ENCODE measurements around the gene FH. TPM values are rescaled to one million over a fixed set of nuclear protein-coding genes. Genes with fewer than 3 reads are reported as not detected.

Gene FH
- total RNA-seq, 3 donors from 2014 or later (not counting 1 experiment from before 2014, with no cell fraction given), result 16.6 to 18.3 (median 16.7) TPM

DNA sequence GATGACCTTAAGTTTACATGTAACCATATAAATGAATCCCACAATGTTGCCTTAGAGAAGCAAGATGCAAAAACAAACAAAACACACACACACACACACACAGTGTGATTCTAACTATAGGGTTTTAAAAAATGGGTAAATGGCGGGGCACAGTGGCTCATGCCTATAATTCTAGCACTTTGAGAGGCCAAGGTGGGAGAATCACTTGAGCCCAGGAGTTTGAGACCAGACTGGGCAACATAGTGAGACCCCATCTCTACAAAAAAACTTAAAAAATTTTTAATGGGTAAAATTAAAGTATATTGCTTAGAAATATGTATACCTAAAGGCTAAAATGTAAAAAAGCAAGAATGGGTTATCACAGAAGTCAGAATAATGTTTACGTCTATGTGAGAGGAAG lies 28.5 kb upstream of the FH start:
- intact Hi-C loops (cut with micrococcal nuclease), result no loop called here
- Histone ChIP-seq H3K4me1 (ENCODE audit: control insufficient read depth, insufficient read depth, low read length) (peaks cover 8% of the 10 kb centered on the region), H3K27me3 (ENCODE audit: control insufficient read depth, insufficient read depth, low read length) (no peaks in the 10 kb centered on the region), H3K4me3 (ENCODE audit: low read length) (no peak overlapping the region), H3K9me3 (ENCODE audit: control insufficient read depth, insufficient read depth, low read length) (no peaks in the 10 kb centered on the region), H3K27ac (ENCODE audit: low read length) (no peak overlapping the region), H3K36me3 (ENCODE audit: control insufficient read depth, insufficient read depth, low read length) (no peaks in the 10 kb centered on the region)
- ATAC-seq, result no peak
- H3K9me3 Mint-ChIP-seq, result no peaks in the 10 kb centered on the region
- H3K4me3 Mint-ChIP-seq, result no peak overlapping the region
- 92% methylated on average over 1 of the region's 2 CpGs for WGBS (ENCODE audit: insufficient coverage)
- H3K27ac Mint-ChIP-seq, result no peak overlapping the region
- peaks cover 20% of the 10 kb centered on the region in 2 donors for H3K4me1 Mint-ChIP-seq
- H3K36me3 Mint-ChIP-seq, result no peaks in the 10 kb centered on the region
- no peak for DNase-seq
- TF ChIP-seq, protein P1, sequence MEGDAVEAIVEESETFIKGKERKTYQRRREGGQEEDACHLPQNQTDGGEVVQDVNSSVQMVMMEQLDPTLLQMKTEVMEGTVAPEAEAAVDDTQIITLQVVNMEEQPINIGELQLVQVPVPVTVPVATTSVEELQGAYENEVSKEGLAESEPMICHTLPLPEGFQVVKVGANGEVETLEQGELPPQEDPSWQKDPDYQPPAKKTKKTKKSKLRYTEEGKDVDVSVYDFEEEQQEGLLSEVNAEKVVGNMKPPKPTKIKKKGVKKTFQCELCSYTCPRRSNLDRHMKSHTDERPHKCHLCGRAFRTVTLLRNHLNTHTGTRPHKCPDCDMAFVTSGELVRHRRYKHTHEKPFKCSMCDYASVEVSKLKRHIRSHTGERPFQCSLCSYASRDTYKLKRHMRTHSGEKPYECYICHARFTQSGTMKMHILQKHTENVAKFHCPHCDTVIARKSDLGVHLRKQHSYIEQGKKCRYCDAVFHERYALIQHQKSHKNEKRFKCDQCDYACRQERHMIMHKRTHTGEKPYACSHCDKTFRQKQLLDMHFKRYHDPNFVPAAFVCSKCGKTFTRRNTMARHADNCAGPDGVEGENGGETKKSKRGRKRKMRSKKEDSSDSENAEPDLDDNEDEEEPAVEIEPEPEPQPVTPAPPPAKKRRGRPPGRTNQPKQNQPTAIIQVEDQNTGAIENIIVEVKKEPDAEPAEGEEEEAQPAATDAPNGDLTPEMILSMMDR (IDR thresholded peaks at IDR 0.05), result no peak
- peaks cover 9 to 20% of the 10 kb centered on the region in 2 donors for H3K27me3 Mint-ChIP-seq (ENCODE audit: low read depth in 2 of 2)

DNA sequence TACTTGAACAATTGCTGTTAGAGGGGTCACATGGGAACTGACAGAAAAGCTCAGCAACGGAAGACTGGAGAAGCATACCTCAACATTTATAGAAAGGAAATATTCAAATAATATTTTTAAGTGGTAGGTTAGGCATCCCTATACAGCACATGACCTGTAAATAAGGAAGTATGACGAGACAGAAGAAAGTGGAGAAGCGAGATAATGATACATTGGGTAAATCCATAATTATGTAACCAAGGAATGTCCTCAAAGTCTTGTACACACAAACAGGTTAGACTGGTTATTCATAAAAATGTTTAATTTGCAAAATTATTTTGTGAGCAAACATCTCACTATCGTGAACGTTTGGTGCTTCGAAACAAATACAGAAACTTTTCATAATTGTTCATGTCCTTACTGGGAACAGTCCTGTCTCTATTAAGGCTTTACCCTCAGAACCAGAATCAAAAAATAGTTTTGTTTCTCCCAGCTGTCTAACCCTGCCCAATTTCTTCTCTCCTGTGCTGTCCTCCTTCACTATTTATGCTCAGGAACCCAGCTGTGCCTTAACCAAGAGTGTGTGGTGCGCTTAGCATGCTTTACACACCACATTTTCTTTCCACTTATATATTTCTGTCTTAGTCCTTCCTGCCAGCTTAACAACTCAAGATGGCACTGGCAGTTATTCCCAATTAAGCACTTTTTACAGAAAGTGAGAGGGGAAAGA lies 22.8 kb upstream of the FH start:
- Histone ChIP-seq H3K4me3 (ENCODE audit: low read length) (no peak overlapping the region), H3K27me3 (ENCODE audit: control insufficient read depth, insufficient read depth, low read length) (no peaks in the 10 kb centered on the region), H3K4me1 (ENCODE audit: control insufficient read depth, insufficient read depth, low read length) (no peaks in the 10 kb centered on the region), H3K9me3 (ENCODE audit: control insufficient read depth, insufficient read depth, low read length) (no peaks in the 10 kb centered on the region), H3K27ac (ENCODE audit: low read length) (no peak overlapping the region), H3K36me3 (ENCODE audit: control insufficient read depth, insufficient read depth, low read length) (no peaks in the 10 kb centered on the region)
- H3K4me1 Mint-ChIP-seq, result no peaks in the 10 kb centered on the region
- TF ChIP-seq, protein P1 (IDR thresholded peaks at IDR 0.05), result no peak
- no peak overlapping the region for H3K4me3 Mint-ChIP-seq
- H3K9me3 Mint-ChIP-seq, result no peaks in the 10 kb centered on the region
- DNase-seq (no peak), ATAC-seq (no peak)
- 94% methylated on average over 4 of the region's 7 CpGs for WGBS (ENCODE audit: insufficient coverage)
- H3K27ac Mint-ChIP-seq, result no peak overlapping the region
- intact Hi-C loops (cut with micrococcal nuclease), result no loop called here
- peaks cover 13 to 30% of the 10 kb centered on the region in 2 donors for H3K27me3 Mint-ChIP-seq (ENCODE audit: low read depth in 2 of 2)
- no peaks in the 10 kb centered on the region for H3K36me3 Mint-ChIP-seq

DNA sequence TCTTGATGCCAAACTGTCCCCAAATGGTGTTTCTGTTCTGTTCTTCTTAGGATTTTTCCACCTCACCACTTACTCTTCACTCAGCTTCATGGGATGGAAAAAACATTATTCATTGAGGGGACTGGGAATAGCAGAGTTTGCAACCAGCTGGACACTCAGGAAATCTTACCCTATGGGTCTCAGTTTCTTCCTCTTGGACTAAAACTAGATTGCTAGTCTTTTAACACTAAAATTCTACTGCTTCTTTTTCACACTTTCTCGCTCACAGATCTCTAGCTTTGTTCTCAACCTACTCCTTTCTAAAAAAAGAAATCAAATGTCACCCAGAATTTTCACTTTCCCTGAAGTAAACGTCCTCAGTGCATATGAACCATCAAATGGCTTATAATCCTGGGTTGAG lies 17.4 kb upstream of the FH start:
- Mint-ChIP-seq H3K27ac (no peak overlapping the region), H3K4me1 (peaks cover 0 to 1% of the 10 kb centered on the region in 2 donors), H3K27me3 (ENCODE audit: low read depth in 2 of 2) (peaks cover 6 to 11% of the 10 kb centered on the region in 2 donors), H3K9me3 (no peaks in the 10 kb centered on the region), H3K36me3 (no peaks in the 10 kb centered on the region), H3K4me3 (no peak overlapping the region)
- Histone ChIP-seq H3K4me1 (ENCODE audit: control insufficient read depth, insufficient read depth, low read length) (no peaks in the 10 kb centered on the region), H3K27me3 (ENCODE audit: control insufficient read depth, insufficient read depth, low read length) (no peaks in the 10 kb centered on the region), H3K36me3 (ENCODE audit: control insufficient read depth, insufficient read depth, low read length) (no peaks in the 10 kb centered on the region), H3K9me3 (ENCODE audit: control insufficient read depth, insufficient read depth, low read length) (no peaks in the 10 kb centered on the region), H3K4me3 (ENCODE audit: low read length) (no peak overlapping the region), H3K27ac (ENCODE audit: low read length) (no peak overlapping the region)
- intact Hi-C loops (cut with micrococcal nuclease), result no loop called here
- DNase-seq (no peak), ATAC-seq (no peak)
- 24% methylated on average over 2 of the region's 2 CpGs for WGBS (ENCODE audit: insufficient coverage)
- TF ChIP-seq, protein P1 (IDR thresholded peaks at IDR 0.05), result no peak

DNA sequence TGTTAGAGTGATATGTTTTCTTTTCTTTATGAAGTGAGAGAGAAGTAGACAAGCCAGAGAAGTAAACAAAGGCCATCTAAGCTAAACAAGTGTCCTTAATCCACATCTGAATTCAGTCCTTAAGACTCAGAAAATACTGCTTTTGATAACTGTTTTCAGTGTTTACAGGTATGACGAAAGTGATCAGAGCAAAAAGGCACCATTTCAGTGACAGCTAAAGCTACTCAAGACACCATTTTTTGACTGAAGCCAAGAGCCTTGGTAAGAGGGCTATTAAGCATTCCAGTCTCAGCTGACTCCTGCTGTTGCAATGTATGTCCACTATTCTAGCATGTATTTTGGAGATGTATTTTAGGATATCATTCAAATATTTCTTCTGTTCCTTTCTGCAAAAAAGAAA lies 16.7 kb upstream of the FH start:
- no peak for DNase-seq
- H3K9me3 Mint-ChIP-seq, result no peaks in the 10 kb centered on the region
- WGBS (ENCODE audit: insufficient coverage), result 86% methylated on average over 1 of the region's 1 CpG
- peaks cover 6 to 8% of the 10 kb centered on the region in 2 donors for H3K4me1 Mint-ChIP-seq
- Histone ChIP-seq H3K27ac (ENCODE audit: low read length) (no peak overlapping the region), H3K4me1 (ENCODE audit: control insufficient read depth, insufficient read depth, low read length) (no peaks in the 10 kb centered on the region), H3K4me3 (ENCODE audit: low read length) (no peak overlapping the region), H3K9me3 (ENCODE audit: control insufficient read depth, insufficient read depth, low read length) (no peaks in the 10 kb centered on the region), H3K27me3 (ENCODE audit: control insufficient read depth, insufficient read depth, low read length) (no peaks in the 10 kb centered on the region), H3K36me3 (ENCODE audit: control insufficient read depth, insufficient read depth, low read length) (no peaks in the 10 kb centered on the region)
- intact Hi-C loops (cut with micrococcal nuclease), result no loop called here
- no peak overlapping the region for H3K27ac Mint-ChIP-seq
- no peak overlapping the region for H3K4me3 Mint-ChIP-seq
- H3K27me3 Mint-ChIP-seq (ENCODE audit: low read depth in 2 of 2), result peaks cover 6 to 10% of the 10 kb centered on the region in 2 donors
- no peak for ATAC-seq
- TF ChIP-seq, protein P1 (IDR thresholded peaks at IDR 0.05), result no peak
- H3K36me3 Mint-ChIP-seq, result no peaks in the 10 kb centered on the region
